HG03139 (cell line): Measurements from ENCODE around the gene NABP1.
"Not testable (repeated sequence)": the region's sequence is repeated elsewhere in the genome, so short reads cannot be mapped to it uniquely, and the experiment has no call there.

Experiments
- ATAC-seq: cut with Tn5 transposase; IDR thresholded peaks from one replicate; pipeline ENCODE4 v1.9.1; 2021; ENCODE audit not compliant: unreplicated experiment

NABP1 gene

GRCh38 chr2:191677646-191678436 is at the start of gene NABP1:
Gene NABP1 (plus strand): TSS chr2:191678136. CDS start chr2:191678615, 479 bp downstream.
- peak; percentile 61 for ATAC-seq

GRCh38 chr2:191629001-191629453 is 48.9 kb upstream of the NABP1 start:
- no peak for ATAC-seq

GRCh38 chr2:191629976-191630712 is 47.8 kb upstream of the NABP1 start:
- ATAC-seq, result no peak

GRCh38 chr2:191631754-191632153 is 46.2 kb upstream of the NABP1 start:
- no peak for ATAC-seq

GRCh38 chr2:191632426-191632825 is 45.5 kb upstream of the NABP1 start:
- ATAC-seq, result no peak

GRCh38 chr2:191634791-191635190 is 43.1 kb upstream of the NABP1 start:
- ATAC-seq, result no peak

GRCh38 chr2:191635333-191636234 is 42.4 kb upstream of the NABP1 start:
- peak; percentile 81 for ATAC-seq

GRCh38 chr2:191636235-191636543 is 41.7 kb upstream of the NABP1 start:
- ATAC-seq, result no peak

GRCh38 chr2:191636586-191636985 is 41.4 kb upstream of the NABP1 start:
- ATAC-seq, result no peak

- peak; percentile 53 for ATAC-seq
These were observed 40.5 kb upstream of the NABP1 start for GRCh38 chr2:191637182-191638078.

- no peak for ATAC-seq
These were observed 39.7 kb upstream of the NABP1 start for GRCh38 chr2:191638079-191638801.

- no peak for ATAC-seq
These were observed 39.1 kb upstream of the NABP1 start for GRCh38 chr2:191638802-191639172.

- ATAC-seq, result no peak
These were observed 36.3 kb upstream of the NABP1 start for GRCh38 chr2:191641609-191642008.

GRCh38 chr2:191642541-191642940 is 35.4 kb upstream of the NABP1 start:
- no peak for ATAC-seq

GRCh38 chr2:191643429-191643828 is 34.5 kb upstream of the NABP1 start:
- no peak for ATAC-seq

- ATAC-seq, result not testable (repeated sequence)
These were observed 33.3 kb upstream of the NABP1 start for GRCh38 chr2:191644613-191645012.

GRCh38 chr2:191645032-191645431 is 32.9 kb upstream of the NABP1 start:
- ATAC-seq, result no peak

- ATAC-seq, result no peak
These were observed 32.3 kb upstream of the NABP1 start for GRCh38 chr2:191645434-191646162.
